GF-D8 (cell line): ENCODE measurements around the gene LPCAT2.
"Not testable (repeated sequence)": the region's sequence is repeated elsewhere in the genome, so short reads cannot be mapped to it uniquely, and the experiment has no call there.

Experiments used
- DNase-seq: peaks from one replicate; lab custom pipeline; 2025; lab: John Stamatoyannopoulos, UW

The LPCAT2 gene

GRCh38 chr16:55605754-55606336, 97.0 kb downstream of the LPCAT2 start:
- DNase-seq: no peak

GRCh38 chr16:55613613-55614335, 104.9 kb downstream of the LPCAT2 start:
- no peak for DNase-seq

- no peak for DNase-seq
Observed at GRCh38 chr16:55615071-55615470, 106.2 kb downstream of the LPCAT2 start.

- not testable (repeated sequence) for DNase-seq
Observed at GRCh38 chr16:55615670-55616069, 106.8 kb downstream of the LPCAT2 start.

- DNase-seq: no peak
Observed at GRCh38 chr16:55621771-55622170, 112.9 kb downstream of the LPCAT2 start.

- no peak for DNase-seq
Observed at GRCh38 chr16:55622272-55622671, 113.4 kb downstream of the LPCAT2 start.

- DNase-seq: no peak
Observed at GRCh38 chr16:55622930-55623561, 114.2 kb downstream of the LPCAT2 start.

- no peak for DNase-seq
Observed at GRCh38 chr16:55623640-55624039, 114.8 kb downstream of the LPCAT2 start.

- DNase-seq: no peak
Observed at GRCh38 chr16:55624696-55625095, 115.8 kb downstream of the LPCAT2 start.

- no peak for DNase-seq
Observed at GRCh38 chr16:55625843-55626242, 117.0 kb downstream of the LPCAT2 start.

- DNase-seq: no peak
Observed at GRCh38 chr16:55628306-55628968, 119.6 kb downstream of the LPCAT2 start.

- DNase-seq: no peak
Observed at GRCh38 chr16:55630774-55631173, 121.9 kb downstream of the LPCAT2 start.

- DNase-seq: no peak
Observed at GRCh38 chr16:55632259-55632658, 123.4 kb downstream of the LPCAT2 start.

GRCh38 chr16:55634193-55634592, 125.3 kb downstream of the LPCAT2 start:
- DNase-seq: no peak
